ENCODE measurements around the gene PCBP3.
"Not testable (repeated sequence)": the region's sequence is repeated elsewhere in the genome, so short reads cannot be mapped to it uniquely, and the experiment has no call there.

The PCBP3 gene

GRCh38 chr21:45894906-45895777 is 251.6 kb downstream of the PCBP3 start:
- no peak for DNase-seq (ENCODE audit: low read depth)

GRCh38 chr21:45895778-45896370 is 252.3 kb downstream of the PCBP3 start:
- DNase-seq (ENCODE audit: low read depth) = no peak

- DNase-seq (ENCODE audit: low read depth) = not testable (repeated sequence)
These were observed 252.9 kb downstream of the PCBP3 start for GRCh38 chr21:45896431-45896830.

GRCh38 chr21:45897191-45898027 is 253.9 kb downstream of the PCBP3 start:
- DNase-seq (ENCODE audit: low read depth) = no peak

- DNase-seq (ENCODE audit: low read depth) = no peak
These were observed 254.5 kb downstream of the PCBP3 start for GRCh38 chr21:45898028-45898350.

GRCh38 chr21:45898781-45899180 is 255.3 kb downstream of the PCBP3 start:
- DNase-seq (ENCODE audit: low read depth) = no peak

GRCh38 chr21:45899317-45900033 is 255.9 kb downstream of the PCBP3 start:
- no peak for DNase-seq (ENCODE audit: low read depth)

- DNase-seq (ENCODE audit: low read depth) = no peak
These were observed 256.7 kb downstream of the PCBP3 start for GRCh38 chr21:45900034-45900868.

GRCh38 chr21:45901061-45901690 is 257.7 kb downstream of the PCBP3 start:
- no peak for DNase-seq (ENCODE audit: low read depth)

GRCh38 chr21:45902292-45902995 is 258.9 kb downstream of the PCBP3 start:
- no peak for DNase-seq (ENCODE audit: low read depth)

GRCh38 chr21:45905196-45905595 is 261.7 kb downstream of the PCBP3 start:
- no peak for DNase-seq (ENCODE audit: low read depth)

GRCh38 chr21:45906196-45906805 is 262.8 kb downstream of the PCBP3 start:
- DNase-seq (ENCODE audit: low read depth) = no peak

GRCh38 chr21:45906859-45907258 is 263.3 kb downstream of the PCBP3 start:
- DNase-seq (ENCODE audit: low read depth) = no peak

- DNase-seq (ENCODE audit: low read depth) = no peak
These were observed 265.2 kb downstream of the PCBP3 start for GRCh38 chr21:45908536-45909237.

GRCh38 chr21:45909238-45909988 is 265.9 kb downstream of the PCBP3 start:
- DNase-seq (ENCODE audit: low read depth) = no peak

- DNase-seq (ENCODE audit: low read depth) = no peak
These were observed 266.6 kb downstream of the PCBP3 start for GRCh38 chr21:45910155-45910547.

GRCh38 chr21:45910548-45911221 is 267.2 kb downstream of the PCBP3 start:
- DNase-seq (ENCODE audit: low read depth) = no peak
